ENCODE data around the gene RXRA.

The RXRA gene

DNA sequence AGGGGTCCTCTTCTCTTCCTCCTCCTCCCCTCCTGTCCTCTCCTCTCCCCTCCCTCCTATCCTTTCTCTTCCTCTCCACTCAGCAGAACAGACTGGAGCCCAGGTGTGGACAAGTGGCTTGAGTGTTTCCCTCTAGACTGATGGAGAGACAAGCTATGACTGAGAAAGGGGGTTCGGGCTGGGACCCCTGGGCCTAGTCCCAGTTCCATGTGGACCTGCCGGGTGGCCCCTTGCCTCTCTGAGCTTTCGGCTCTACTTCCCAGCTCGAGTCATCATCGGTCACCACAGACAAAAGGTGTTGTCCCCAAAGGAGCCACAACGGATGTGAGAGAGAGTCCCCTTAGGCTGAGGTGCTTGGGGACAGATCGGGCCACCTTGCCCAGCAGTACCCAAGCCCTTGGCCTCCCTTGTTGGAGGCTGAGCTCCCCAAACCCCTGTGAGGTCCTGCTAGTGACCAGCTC lies 3.4 kb upstream of the RXRA start:
- in situ Hi-C loops (cut with MboI; ENCODE audit: low sequenced_read_pairs), result no loop called here

DNA sequence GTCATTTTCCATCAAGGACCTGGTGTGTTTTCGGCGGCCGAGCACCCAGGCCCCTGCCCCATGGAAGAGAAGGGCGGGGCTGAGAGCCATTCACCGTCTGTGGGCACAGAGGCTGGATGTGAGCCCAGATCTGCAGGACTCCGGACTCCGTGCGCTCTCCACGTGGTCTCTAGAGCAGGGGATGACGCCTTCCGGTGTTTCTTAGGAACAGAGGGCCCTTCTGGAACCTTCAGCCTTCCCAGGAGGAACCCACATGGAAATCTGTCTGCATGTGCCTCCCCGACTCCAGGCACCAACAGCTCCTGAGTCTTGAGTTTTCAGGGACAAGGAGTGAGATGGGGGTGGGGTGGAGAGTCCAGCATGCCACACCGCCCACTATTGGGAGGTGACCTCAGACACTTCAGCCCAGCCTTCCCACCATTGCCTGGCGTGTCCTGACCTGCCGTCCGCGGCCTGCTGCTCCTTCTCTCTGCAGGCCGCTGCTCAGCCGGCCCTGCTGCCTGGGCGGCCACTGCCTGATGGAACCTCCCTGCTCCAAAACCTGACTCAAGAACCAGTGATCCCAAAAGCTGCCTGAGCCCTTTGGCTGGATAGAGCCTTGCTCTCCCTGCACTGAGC lies 2.4 kb upstream of the RXRA start:
- in situ Hi-C loops (cut with MboI; ENCODE audit: low sequenced_read_pairs), result no loop called here

DNA sequence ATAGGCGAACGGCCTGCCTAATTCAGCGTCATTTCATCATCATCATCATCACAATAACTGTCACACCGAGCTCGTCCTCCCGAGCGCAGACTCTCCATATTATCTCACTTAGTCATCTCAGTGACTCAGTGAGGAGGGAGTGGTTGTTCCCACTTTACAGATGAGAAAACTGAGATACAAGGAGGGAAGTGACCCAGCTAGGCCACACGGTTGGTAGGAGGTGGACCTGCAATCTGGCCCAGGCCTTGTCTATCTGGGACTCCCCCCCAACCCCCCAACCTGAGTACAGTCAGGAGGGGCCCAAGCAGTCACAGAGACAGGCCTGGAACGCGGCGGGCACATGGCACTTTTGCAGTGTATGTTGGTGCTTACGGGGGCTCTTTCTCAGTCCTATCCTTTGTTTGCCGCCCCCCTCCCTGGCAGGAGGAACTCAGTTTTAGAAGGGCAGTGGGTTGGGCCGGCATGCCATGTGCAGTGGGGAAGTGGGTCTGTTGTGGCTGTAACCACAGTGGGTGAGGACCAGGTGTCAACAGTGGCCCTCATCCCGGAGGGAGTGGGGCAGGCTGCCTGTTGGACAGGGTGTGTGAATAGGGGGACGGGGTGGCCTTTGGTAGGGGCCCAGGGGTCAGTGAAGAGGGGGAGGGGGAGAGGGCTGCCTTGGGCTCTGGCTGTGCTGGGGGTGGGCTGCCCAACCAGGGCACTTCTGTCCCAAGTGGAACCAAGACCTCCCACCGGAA lies 1.7 kb upstream of the RXRA start:
- in situ Hi-C loops (cut with MboI; ENCODE audit: low sequenced_read_pairs), result no loop called here

DNA sequence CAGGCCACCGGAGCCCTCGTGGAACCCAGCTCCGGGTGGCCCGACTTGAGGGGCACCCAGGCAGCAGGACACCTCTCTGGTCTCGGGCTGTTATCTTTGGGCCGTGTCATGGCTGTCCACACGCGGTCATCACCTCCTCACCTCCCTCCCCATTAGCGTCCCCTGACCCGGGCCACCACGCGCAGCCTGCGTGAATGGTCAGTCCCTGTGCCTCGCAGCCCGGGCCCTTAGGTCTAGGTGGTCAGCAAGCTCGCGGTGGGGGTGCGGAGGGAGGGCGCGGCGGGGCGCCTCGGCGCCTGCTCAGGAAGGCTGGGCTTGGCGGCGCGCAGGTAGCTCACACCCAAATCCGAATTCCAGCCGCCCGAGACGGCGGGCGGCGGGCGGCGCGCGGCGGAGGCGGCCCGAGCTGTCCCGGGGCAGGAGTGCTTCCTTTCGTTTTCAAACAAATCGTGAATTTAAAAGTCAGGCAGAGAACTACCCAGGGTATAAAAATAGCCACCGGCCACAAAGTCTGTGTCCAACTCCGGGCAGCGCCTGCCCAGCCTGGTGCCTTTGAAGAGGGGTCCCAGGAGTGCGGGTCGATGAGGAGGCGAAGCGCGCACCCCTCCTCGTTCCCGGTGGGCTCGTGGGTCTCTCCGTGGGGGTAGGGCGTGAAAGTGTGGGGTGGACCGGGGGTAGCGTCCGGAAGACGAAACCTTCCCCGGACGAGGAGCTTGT lies 1.0 kb upstream of the RXRA start:
- in situ Hi-C loops (cut with MboI; ENCODE audit: low sequenced_read_pairs), result no loop called here

DNA sequence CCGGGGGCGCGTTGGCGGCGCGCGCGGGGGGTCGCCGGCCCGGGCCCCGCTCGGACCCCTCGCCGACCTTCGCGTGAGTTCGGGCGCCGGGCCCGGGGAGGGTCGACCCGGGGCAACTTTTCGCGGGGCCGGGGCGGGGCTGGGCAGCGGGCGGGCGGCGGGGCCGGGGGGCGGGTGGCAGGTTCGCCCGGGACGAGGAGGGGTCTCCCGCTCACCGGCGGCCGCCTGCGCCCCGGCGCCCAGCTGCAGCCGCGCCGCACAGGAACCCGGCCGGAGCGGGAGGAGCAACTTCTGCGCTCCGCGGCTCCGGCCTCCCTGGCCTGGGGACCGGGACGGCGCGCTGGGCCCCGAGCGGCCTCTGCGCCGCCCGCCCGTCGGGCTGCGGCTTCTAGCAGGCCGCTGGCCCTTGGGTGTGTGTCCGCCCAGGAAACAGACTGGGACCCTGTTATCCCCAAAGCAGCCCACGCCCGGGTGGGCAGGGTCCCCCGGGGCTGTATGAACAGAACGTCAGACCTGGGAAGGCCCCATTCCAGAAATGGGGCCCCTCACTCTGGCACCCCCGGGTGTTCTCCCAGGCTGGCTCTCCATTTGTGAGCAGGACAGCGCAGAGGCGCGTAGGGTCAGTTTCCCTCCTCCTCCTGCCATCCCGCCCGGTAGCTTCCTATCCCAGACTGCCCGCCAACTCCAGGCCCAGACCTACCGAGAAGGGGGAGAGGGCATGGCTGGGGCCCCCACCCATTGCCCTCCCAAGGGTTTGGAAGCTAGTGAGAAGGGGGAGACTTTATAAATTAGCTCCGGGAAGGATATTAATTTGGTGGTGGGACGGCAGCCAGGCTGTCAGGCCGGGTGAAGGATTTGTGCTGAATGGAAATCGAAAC lies 708 bp downstream of the RXRA start:
- in situ Hi-C loops (cut with MboI; ENCODE audit: low sequenced_read_pairs), result no loop called here

DNA sequence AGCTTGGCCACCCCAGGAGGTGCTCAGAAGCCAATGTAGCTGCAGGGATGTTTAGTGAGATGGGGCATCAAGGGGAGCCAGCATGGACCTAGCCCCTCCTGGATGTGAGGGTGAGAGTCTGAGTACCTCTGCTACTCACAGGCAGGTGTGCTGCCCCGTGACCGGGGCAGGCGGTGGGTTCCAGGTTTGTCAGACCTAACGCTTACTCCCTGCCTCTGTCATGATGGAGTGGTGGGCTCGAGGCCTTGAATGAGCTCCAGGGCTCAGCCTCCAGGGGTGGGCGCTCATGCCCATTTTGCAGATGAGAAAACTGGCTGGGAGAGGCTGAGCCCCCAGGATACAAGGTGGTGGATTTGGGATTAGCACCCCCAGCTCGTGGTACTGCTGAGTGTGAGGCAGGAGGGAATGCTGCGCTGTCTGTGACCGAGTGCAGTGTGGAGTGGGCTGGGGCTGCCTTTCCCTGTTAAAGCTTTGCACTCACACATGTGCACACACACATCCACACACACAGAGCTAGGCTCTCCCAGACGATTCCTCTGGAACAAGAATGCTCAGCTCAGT lies 1.5 kb downstream of the RXRA start:
- in situ Hi-C loops (cut with MboI; ENCODE audit: low sequenced_read_pairs), result no loop called here

DNA sequence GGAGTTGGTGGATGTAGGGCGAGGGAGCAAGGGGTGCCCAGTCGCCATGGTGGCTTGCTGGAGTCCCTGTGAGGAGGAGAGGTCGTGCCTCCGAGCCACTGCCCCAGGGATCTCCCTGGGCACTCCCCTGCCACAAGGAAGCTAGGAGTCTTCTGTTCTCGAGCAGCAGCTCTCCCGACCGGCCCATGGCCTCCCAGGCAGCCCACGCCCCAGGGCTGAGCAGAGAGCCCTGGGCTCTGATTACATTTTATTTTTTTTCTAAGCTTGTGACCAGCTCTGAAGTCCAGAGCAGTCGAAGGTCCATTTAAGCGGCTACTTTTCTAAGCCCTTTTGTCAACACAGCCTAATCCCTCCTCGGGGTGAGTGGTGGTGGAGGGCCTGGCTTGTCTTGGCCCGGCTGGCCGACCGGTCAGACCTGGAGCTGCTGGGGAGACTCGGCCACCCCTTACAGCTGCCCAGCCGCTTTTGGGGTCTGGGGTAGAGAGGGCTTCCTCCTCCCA lies 2.1 kb downstream of the RXRA start:
- in situ Hi-C loops (cut with MboI; ENCODE audit: low sequenced_read_pairs), result no loop called here

DNA sequence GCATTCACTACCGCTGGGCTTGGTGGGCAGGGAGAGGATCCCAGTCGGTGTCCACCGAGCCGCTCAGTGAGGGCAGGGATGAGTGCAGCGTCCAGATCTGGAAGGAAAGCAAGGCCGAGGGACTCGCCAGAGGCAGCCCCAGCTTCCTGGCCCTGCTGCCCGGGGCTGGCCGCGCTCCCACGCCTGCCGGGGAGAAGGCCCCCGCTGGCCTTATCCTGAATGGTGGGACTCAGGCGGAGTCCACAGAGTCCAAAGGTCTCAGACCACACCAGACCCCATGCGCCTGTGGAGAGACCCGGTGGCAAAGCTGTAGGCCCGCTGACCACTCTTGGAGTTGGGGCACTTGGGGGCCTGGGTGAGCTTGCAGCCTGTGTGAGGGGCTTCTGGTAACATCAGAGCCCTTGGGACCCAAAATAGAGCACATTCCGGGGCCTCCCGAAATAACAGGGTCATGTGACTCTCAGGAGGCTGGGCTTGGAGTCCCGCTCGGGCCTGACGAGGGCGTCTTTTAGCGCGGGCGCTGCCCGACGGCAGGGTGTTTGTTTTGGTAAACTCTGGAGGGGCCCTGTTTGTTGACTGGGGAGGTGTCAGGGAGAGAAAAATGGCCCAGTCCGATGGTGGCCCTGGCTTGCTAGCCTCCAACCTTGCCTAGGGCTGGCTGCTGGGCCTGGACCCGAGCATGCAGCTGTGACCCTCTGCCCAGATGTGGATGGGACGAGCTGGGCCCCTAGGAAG lies 2.8 kb downstream of the RXRA start:
- in situ Hi-C loops (cut with MboI; ENCODE audit: low sequenced_read_pairs), result no loop called here

DNA sequence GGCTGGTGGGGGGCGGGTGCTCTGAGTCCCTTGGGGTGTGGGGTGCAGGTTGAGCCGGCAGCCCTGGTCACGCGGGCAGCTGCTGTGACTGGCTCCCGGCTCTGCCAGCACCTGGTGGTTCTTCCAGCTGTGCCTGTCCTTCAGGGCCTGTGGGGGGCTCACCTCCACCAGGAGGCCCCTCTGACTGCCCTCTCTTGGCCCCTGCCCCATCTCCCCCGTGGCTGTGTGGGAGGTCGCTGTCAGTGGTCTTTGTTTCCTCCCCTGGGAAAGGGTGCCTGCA lies 3.3 kb downstream of the RXRA start:
- in situ Hi-C loops (cut with MboI; ENCODE audit: low sequenced_read_pairs), result no loop called here

DNA sequence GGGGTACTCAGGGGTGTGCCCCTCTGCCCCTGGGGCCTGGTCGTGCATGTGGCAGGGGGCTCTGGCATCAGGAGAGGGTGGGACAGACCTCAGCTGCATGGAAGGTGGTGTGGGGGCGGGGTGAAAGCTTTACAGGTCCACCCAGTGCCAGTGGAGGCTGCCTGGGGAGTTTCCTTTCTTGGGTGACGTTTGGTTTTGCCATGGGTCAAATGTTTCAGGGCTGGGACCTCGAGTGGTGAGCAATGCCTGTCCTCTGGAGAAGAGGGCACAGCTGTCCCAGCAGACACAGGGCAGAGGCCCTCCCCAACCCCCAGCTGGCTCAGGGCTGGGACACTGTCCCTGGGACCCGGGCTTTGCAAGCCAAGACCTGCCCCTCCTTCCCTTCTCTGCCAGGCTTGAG lies 3.6 kb downstream of the RXRA start:
- in situ Hi-C loops (cut with MboI; ENCODE audit: low sequenced_read_pairs), result no loop called here

DNA sequence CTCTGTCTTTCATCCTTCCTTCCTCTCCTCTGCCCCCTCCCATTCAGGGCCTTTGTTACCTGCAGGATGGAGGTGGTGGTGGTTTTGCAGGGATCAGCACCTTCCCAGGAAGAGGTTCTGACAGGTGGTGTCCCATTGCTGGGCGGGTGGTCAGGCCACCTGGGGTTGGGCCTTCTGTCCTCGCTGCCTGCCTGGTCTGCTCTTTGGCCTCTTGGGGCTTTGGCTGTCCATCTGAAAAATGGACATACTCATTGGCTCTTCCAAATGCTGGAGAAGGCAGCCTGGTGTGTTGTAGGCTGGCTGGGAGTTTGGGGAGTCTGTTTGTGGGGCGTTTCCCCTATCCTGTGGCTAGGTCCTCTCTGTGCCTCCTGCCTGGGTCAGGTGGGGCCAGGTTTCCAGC lies 4.3 kb downstream of the RXRA start:
- in situ Hi-C loops (cut with MboI; ENCODE audit: low sequenced_read_pairs), result no loop called here

DNA sequence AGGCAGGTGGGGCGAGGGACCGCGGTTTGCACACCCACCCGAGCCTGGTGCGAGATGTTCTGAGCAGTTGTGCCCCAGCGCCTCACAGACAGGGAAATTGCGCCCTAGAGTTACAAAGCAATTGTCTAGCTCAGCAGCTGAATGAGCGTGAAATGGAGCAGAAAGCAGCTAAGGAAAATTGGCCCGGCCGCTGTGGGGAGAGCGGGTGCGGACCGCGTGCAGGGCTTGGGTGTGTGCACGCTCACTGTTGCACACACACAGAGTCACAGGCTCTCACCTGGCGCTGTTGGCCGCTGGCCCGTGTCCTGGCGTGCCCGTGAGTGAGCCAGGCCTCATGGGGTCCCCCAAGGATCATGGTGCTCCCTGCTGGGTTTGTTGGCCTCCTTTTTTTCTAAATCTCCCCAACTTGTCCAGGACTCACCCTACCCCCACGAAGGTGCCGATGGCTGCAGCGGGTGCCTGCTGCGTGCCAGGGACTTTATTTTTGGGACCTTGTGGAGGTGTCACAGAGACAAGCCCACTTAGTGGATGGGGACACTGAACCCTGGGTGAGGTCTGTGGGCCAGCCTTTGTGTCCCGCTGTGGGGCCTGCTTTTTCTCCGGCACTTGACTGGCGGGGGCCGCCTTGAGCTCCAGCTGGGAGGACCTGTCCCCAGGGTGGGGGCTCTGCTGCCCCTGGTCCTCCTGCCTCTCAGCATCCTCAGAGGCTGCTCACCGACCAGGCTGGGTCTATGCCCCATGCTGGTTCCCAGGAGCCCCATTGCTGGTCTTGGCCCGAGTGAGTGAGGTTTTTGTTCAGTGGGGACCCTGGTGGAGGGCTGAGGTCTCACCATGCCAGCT lies 5.2 kb downstream of the RXRA start:
- in situ Hi-C loops (cut with MboI; ENCODE audit: low sequenced_read_pairs), result no loop called here

DNA sequence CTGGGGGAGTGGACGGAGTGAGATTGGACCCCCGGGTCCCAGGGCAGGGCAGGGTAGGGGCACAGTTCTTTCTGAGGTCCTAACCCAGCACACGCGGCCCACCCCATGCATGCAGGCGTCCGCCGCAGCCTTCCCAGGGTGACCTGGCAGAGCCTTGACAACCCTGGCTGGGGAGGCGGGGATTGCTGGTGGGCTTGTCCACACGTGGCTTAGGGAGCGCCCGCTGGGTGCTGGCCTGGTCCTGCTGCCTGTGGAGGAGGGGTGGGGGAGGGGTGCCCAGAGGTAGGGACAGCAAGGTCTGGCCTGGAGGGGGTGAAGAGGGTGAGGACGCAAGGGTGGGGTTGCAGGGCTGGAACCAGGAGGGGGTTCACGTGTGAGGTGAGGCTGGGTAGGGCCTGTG lies 6.0 kb downstream of the RXRA start:
- in situ Hi-C loops (cut with MboI; ENCODE audit: low sequenced_read_pairs), result no loop called here

DNA sequence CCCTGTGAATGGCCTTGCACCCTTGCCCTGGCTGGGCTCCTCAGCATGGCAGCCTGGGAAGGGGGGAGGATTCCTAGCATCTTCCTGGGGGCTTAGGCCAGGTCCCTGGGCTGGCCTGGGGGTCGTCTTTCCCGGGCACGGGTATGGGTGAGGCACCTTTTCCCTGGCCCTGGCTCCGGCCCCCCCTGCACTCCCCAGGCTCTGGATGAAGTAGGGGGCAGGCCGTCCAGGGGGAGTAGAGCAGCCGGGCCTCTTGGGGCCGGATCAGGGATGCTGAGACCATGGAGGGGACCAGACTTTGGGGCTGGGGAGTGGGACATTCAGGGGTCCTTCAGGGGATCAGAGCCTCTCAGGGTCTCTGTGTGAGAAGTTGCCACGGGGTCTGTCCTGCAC lies 6.6 kb downstream of the RXRA start:
- in situ Hi-C loops (cut with MboI; ENCODE audit: low sequenced_read_pairs), result no loop called here

DNA sequence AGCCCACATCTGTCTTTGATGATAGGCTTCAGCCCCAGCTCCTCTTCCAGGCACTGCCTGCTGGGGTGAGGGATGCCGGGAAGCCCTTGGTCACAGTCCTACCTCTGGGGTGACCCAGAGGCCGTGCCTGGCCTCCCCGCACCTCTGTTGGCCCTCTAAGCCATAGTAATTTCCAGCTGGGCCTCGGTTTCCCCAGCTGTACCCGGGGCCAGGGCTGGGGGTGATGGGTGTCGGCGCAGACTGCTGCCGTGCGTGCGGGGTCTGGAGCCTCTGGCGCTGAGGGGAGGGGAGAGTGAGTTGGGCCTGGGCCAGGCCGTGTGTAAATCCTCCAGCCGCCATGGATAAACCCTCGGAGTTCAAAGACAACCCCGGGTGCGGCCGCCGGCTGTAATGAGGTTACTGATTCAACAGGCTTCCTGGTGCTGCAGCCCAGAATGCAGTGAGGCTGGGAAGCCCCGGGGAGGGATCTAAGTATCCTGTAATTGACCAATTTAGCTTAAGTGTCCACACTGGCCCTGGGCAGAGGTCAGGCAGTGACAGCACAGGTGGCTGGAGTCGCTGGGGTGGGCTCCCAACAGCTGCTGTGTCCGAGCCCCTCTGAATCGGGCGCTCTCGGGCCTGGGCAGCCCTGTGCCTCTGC lies 7.1 kb downstream of the RXRA start:
- in situ Hi-C loops (cut with MboI; ENCODE audit: low sequenced_read_pairs), result no loop called here

DNA sequence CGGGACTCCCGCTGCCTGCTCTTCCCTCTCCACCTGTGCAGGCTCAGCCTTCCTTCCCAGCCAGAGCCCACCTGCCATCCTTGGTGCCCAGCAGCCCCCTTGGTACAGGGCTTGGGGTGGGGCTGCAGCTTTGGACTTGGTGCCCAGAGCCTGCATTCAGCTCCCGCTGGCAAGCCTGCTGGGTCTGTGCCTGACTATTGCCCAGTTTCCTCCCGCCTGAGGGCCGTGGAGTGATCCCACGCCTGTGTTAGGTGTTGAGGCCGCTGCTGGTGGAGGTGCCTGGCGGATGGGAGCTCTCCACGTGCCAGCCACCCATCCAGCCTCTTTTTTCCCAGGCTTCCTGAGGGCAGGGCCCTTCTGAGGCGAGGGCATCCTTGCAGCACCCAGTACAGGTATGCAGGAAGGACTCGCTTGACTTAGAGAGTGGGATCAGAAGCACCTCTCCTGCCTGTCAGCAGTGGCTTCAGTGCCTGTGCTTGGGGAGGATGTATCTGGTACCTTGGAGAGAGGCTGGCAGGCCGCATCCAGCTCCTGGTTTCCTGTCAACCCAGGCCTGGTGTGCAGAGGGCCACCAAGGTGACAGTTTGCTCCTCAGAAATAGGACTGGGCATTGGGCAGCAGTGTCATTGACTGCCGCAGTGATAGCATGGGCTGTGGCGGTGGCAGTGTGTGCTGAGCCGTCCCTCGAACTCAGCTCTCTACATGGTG lies 7.8 kb downstream of the RXRA start:
- in situ Hi-C loops (cut with MboI; ENCODE audit: low sequenced_read_pairs), result no loop called here

DNA sequence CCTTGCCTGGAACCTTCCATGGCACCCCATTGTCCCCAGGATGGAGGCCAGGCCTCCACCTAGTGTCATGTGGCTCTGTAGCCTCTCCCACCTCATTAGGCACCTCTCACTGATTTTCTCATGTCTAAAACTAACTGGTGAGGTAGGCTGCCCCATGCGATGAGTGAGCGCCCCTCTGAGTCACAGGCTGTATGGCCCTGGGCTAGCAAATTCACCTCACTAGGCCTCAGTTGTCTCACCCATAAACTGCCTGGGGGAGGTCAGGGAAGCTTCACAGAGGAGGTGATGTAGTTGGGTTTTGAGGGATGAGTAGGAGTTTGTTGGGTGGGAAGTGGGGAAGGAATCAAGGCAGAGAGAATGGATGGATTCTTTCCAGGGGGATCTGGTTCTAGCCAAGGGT lies 8.8 kb downstream of the RXRA start:
- in situ Hi-C loops (cut with MboI; ENCODE audit: low sequenced_read_pairs), result no loop called here

DNA sequence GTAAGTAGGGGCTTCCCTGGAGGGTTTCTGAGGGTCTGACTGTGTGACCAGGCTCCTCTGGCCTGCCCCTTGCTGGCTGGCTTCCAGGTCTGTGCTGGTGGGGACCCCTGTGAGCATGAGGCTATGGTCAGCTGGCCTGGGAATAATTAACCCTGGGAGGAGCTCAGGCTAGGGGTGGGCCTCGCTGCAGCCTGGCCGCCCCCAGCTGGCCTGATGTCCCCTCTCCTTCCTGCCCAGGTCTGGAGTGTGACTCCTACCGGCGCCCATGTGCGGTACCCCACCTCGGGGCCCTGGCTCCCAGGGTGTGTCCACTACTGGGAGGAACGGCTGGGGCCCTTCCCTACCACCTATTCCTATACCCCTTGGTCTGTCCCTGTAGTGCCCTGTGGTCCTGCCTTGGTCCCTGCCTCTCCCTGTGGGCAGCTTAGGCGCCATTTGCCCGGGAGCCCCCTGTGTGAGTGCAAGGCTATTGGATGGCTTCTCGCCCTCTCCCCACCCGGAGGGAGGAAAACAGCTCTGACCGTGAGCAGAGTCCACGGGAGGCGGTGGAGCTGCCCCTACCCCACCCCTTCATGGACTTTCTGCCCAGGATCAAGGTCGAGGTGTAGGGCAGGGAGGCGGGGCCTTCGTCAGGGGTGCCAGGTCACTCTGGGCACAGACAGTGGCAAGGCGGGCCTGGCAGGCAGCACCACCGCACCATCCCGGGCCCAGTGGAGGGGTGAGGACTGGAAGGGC lies 9.4 kb downstream of the RXRA start:
- in situ Hi-C loops (cut with MboI; ENCODE audit: low sequenced_read_pairs), result no loop called here
